HG03575 (cell line): ENCODE data around the gene TCF4.

Source experiments
- ATAC-seq: cut with Tn5 transposase; IDR thresholded peaks from one replicate; pipeline ENCODE4 v1.9.1; 2021; ENCODE audit not compliant: unreplicated experiment, insufficient number of reproducible peaks, low FRiP score; ENCODE audit errors: extremely low read depth

The TCF4 gene

GRCh38 chr18:55323051-55323994 is 264.7 kb downstream of the TCF4 start:
- ATAC-seq, result no peak

- peak; percentile 32 for ATAC-seq
Measured at GRCh38 chr18:55322178-55322735, 265.7 kb downstream of the TCF4 start.

- ATAC-seq, result peak; percentile 24
Measured at GRCh38 chr18:55321265-55322177, 266.5 kb downstream of the TCF4 start.

GRCh38 chr18:55320424-55321264 is 267.3 kb downstream of the TCF4 start:
- ATAC-seq, result no peak

- ATAC-seq, result no peak
Measured at GRCh38 chr18:55319459-55320193, 268.4 kb downstream of the TCF4 start.

- no peak for ATAC-seq
Measured at GRCh38 chr18:55318951-55319441, 269.0 kb downstream of the TCF4 start.

- no peak for ATAC-seq
Measured at GRCh38 chr18:55317864-55318263, 270.1 kb downstream of the TCF4 start.

GRCh38 chr18:55317324-55317723 is 270.7 kb downstream of the TCF4 start:
- no peak for ATAC-seq

- ATAC-seq, result no peak
Measured at GRCh38 chr18:55316486-55317184, 271.4 kb downstream of the TCF4 start.

- no peak for ATAC-seq
Measured at GRCh38 chr18:55314615-55315237, 273.3 kb downstream of the TCF4 start.

- ATAC-seq, result no peak
Measured at GRCh38 chr18:55314031-55314430, 274.0 kb downstream of the TCF4 start.

GRCh38 chr18:55310863-55311262 is 277.1 kb downstream of the TCF4 start:
- ATAC-seq, result no peak

GRCh38 chr18:55310044-55310676 is 277.8 kb downstream of the TCF4 start:
- no peak for ATAC-seq

- ATAC-seq, result no peak
Measured at GRCh38 chr18:55309249-55309648, 278.7 kb downstream of the TCF4 start.

- no peak for ATAC-seq
Measured at GRCh38 chr18:55307505-55307904, 280.5 kb downstream of the TCF4 start.

GRCh38 chr18:55306359-55307024 is 281.5 kb downstream of the TCF4 start:
- ATAC-seq, result no peak
